ENCODE data around the gene C14orf132.

Gene C14orf132

DNA sequence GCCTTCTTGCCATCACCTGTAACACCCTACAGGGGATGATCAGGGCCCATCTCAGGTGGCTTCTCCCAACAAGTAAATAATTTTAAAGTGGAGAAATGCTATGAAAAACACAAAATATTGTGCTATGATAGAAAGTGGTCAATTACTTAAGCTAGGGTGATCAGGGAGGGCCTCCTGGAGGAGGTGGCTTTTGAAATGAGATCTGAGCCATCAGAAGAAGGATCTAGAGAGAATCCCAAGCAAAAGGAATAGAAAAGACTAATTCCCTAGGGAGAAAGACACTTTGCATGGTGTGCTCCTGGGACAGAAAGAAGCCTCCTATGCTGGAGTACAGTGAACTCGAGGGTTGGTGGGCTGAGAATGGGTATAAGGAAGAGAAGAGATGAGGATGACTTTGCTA is 7.5 kb upstream of the C14orf132 start:
- TF ChIP-seq TAF1 (IDR thresholded peaks at IDR 0.05; ENCODE audit: borderline replicate concordance, insufficient read depth, low read length) (no peak), FOXP2 (optimal IDR thresholded peaks at IDR 0.05; ENCODE audit: borderline replicate concordance, extremely low read depth, extremely low read length, insufficient read depth) (no peak), POLR2AphosphoS5 (IDR thresholded peaks at IDR 0.05; ENCODE audit: low read depth, low read length) (no peak), SIN3A (IDR thresholded peaks at IDR 0.05; ENCODE audit: borderline replicate concordance, insufficient read depth, low read length) (no peak)
- TF ChIP-seq, protein P1, sequence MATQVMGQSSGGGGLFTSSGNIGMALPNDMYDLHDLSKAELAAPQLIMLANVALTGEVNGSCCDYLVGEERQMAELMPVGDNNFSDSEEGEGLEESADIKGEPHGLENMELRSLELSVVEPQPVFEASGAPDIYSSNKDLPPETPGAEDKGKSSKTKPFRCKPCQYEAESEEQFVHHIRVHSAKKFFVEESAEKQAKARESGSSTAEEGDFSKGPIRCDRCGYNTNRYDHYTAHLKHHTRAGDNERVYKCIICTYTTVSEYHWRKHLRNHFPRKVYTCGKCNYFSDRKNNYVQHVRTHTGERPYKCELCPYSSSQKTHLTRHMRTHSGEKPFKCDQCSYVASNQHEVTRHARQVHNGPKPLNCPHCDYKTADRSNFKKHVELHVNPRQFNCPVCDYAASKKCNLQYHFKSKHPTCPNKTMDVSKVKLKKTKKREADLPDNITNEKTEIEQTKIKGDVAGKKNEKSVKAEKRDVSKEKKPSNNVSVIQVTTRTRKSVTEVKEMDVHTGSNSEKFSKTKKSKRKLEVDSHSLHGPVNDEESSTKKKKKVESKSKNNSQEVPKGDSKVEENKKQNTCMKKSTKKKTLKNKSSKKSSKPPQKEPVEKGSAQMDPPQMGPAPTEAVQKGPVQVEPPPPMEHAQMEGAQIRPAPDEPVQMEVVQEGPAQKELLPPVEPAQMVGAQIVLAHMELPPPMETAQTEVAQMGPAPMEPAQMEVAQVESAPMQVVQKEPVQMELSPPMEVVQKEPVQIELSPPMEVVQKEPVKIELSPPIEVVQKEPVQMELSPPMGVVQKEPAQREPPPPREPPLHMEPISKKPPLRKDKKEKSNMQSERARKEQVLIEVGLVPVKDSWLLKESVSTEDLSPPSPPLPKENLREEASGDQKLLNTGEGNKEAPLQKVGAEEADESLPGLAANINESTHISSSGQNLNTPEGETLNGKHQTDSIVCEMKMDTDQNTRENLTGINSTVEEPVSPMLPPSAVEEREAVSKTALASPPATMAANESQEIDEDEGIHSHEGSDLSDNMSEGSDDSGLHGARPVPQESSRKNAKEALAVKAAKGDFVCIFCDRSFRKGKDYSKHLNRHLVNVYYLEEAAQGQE (IDR thresholded peaks at IDR 0.05; ENCODE audit: insufficient read depth in 1 of 2, low read depth in 2 of 2, low read length in 2 of 2) = no peak

DNA sequence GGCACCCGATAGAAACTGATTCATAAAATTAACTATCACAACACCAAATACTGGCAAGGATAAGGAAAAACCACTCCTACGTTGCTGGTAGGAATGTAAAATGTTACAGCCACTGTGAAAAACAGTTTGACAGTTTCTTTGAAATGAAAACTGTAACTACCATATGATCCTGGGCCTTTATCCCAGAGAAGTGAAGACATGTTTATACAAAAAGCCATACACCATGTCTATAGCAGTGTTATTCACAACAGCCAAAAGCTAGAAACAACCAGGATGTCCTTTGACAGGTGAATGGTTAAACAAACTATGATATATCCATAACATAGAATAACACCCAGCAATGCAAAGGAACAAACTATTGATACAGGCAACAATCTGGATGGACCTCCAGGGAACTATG is 3.7 kb upstream of the C14orf132 start:
- TF ChIP-seq TAF1 (IDR thresholded peaks at IDR 0.05; ENCODE audit: borderline replicate concordance, insufficient read depth, low read length) (no peak), POLR2AphosphoS5 (IDR thresholded peaks at IDR 0.05; ENCODE audit: low read depth, low read length) (no peak), SIN3A (IDR thresholded peaks at IDR 0.05; ENCODE audit: borderline replicate concordance, insufficient read depth, low read length) (no peak), FOXP2 (optimal IDR thresholded peaks at IDR 0.05; ENCODE audit: borderline replicate concordance, extremely low read depth, extremely low read length, insufficient read depth) (no peak)
- TF ChIP-seq, protein P1 (IDR thresholded peaks at IDR 0.05; ENCODE audit: insufficient read depth in 1 of 2, low read depth in 2 of 2, low read length in 2 of 2) = no peak

DNA sequence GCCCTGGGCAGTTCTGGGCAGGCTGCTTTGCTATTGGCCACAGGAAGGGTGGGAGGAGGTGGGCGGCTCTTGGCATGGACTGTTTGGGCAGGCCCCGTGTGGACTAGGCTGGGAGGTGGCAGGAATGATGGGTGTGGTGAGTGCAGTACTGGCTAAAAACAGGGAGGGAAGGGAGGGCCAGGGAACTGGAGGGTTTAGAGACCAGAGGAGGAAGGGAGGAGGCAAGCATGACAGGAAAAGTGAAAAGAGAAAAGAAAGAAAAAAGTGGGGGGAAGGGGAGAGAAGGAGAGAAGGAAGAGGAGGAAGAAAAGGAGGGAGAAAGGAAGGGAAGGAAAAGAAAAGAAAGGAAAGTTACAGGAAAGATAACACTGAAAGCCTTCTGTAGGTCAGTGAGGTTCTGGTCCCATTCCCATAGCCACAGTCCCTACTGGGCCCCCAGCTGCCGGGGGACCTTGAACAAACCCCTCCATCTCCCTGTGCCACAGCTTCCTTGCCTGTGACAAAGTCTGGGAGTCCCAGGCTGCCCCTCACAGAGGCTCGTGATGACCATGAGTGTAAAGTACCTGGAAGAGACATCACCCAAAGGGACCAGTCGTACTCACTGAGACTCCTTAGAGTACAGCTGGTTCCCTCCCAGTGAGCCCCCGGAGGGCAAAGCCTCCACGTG is 1.1 kb upstream of the C14orf132 start:
- no peak for TF ChIP-seq TAF1 (IDR thresholded peaks at IDR 0.05; ENCODE audit: borderline replicate concordance, insufficient read depth, low read length)
- TF ChIP-seq, protein P1 (IDR thresholded peaks at IDR 0.05; ENCODE audit: insufficient read depth in 1 of 2, low read depth in 2 of 2, low read length in 2 of 2) = no peak
- TF ChIP-seq FOXP2 (optimal IDR thresholded peaks at IDR 0.05; ENCODE audit: borderline replicate concordance, extremely low read depth, extremely low read length, insufficient read depth) = no peak
- no peak for TF ChIP-seq POLR2AphosphoS5 (IDR thresholded peaks at IDR 0.05; ENCODE audit: low read depth, low read length)
- TF ChIP-seq SIN3A (IDR thresholded peaks at IDR 0.05; ENCODE audit: borderline replicate concordance, insufficient read depth, low read length) = no peak

DNA sequence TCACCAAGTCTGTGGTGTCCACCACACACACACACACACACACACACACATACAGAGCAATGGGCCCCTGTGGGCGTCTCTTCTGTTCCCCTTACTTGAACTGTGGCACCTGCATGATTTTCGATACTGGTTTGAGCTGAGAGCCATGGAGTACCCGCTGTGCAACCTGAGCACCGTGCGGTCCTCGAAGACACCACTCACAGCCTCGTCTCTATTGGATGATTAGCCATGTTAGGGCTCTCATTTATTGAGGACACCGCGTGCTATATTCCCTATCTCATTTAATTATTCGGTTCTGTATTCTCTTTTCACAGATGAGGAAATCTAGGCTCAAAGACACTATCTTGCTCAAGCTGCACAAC is 623 bp upstream of the C14orf132 start:
- TF ChIP-seq FOXP2 (optimal IDR thresholded peaks at IDR 0.05; ENCODE audit: borderline replicate concordance, extremely low read depth, extremely low read length, insufficient read depth) (no peak), POLR2AphosphoS5 (IDR thresholded peaks at IDR 0.05; ENCODE audit: low read depth, low read length) (no peak), TAF1 (IDR thresholded peaks at IDR 0.05; ENCODE audit: borderline replicate concordance, insufficient read depth, low read length) (no peak), SIN3A (IDR thresholded peaks at IDR 0.05; ENCODE audit: borderline replicate concordance, insufficient read depth, low read length) (no peak)
- TF ChIP-seq, protein P1 (IDR thresholded peaks at IDR 0.05; ENCODE audit: insufficient read depth in 1 of 2, low read depth in 2 of 2, low read length in 2 of 2) = no peak
